ENCODE results near the gene PSG7. TPM values are rescaled to one million over a fixed set of nuclear protein-coding genes. Genes with fewer than 3 reads are reported as not detected.

The PSG7 gene
- total RNA-seq, 4 donors from 2014 or later = not detected

Other genes with a start within 250 kb of the PSG7 start
- gene PSG3, start 196.7 kb downstream of the PSG7 start, total RNA-seq = not detected
- not detected for gene PSG8, start 171.5 kb downstream of the PSG7 start, total RNA-seq
- not detected for gene PSG1, start 57.5 kb downstream of the PSG7 start, total RNA-seq
- not detected for gene PSG6, start 19.3 kb downstream of the PSG7 start, total RNA-seq
- not detected for gene PSG11, start 89.3 kb upstream of the PSG7 start, total RNA-seq
- not detected for gene PSG2, start 145.5 kb upstream of the PSG7 start, total RNA-seq
- not detected for gene PSG5, start 249.3 kb upstream of the PSG7 start, total RNA-seq

Measured in Peyer's patch (tissue), 4 donors.